ENCODE data around the gene L3MBTL4. TPM values are rescaled to one million over a fixed set of nuclear protein-coding genes. Genes with fewer than 3 reads are reported as not detected.
"Not testable (repeated sequence)": the region's sequence is repeated elsewhere in the genome, so short reads cannot be mapped to it uniquely, and the experiment has no call there.

L3MBTL4 gene
- total RNA-seq, 1 experiment from 2014 or later: not detected

GRCh38 chr18:6389005-6389404 lies 25.7 kb downstream of the L3MBTL4 start:
- ChIA-PET POLR2A (ENCODE audit: unreplicated experiment) (no interaction called here), CTCF (no interaction called here)
- Histone ChIP-seq H4K20me1 (ENCODE audit: insufficient read depth) (no peaks in the 10 kb centered on the region), H3K9me2 (ENCODE audit: insufficient read depth) (no peaks in the 10 kb centered on the region), H3K27me3 (ENCODE audit: insufficient read depth, low read depth) (no peaks in the 10 kb centered on the region), H3F3A (ENCODE audit: insufficient read depth, low read depth) (no peaks in the 10 kb centered on the region), H3K9me3 (ENCODE audit: insufficient read depth, low read depth) (no peaks in the 10 kb centered on the region), H3K27ac (no peak overlapping the region), H3K36me3 (ENCODE audit: low read depth) (no peaks in the 10 kb centered on the region), H3K79me2 (ENCODE audit: low read depth) (no peaks in the 10 kb centered on the region), H2AFZ (no peak overlapping the region), H3K4me2 (no peak overlapping the region), H3K4me1 (replicated peaks; ENCODE audit: insufficient read depth) (no peaks in the 10 kb centered on the region), H3K4me3 (no peak overlapping the region)
- no TSS peak for BruUV-seq (replicated peaks)
- TF ChIP-seq, protein P1, sequence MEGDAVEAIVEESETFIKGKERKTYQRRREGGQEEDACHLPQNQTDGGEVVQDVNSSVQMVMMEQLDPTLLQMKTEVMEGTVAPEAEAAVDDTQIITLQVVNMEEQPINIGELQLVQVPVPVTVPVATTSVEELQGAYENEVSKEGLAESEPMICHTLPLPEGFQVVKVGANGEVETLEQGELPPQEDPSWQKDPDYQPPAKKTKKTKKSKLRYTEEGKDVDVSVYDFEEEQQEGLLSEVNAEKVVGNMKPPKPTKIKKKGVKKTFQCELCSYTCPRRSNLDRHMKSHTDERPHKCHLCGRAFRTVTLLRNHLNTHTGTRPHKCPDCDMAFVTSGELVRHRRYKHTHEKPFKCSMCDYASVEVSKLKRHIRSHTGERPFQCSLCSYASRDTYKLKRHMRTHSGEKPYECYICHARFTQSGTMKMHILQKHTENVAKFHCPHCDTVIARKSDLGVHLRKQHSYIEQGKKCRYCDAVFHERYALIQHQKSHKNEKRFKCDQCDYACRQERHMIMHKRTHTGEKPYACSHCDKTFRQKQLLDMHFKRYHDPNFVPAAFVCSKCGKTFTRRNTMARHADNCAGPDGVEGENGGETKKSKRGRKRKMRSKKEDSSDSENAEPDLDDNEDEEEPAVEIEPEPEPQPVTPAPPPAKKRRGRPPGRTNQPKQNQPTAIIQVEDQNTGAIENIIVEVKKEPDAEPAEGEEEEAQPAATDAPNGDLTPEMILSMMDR (conservative IDR thresholded peaks at IDR 0.05): no peak
- TF ChIP-seq EZH2 (IDR thresholded peaks at IDR 0.05; ENCODE audit: low read depth): no peak
- intact Hi-C loops (cut with micrococcal nuclease; ENCODE audit: unreplicated experiment): no loop called here
- DNase-seq: no peak

- POLR2A ChIA-PET (ENCODE audit: unreplicated experiment): no interaction called here
- Histone ChIP-seq H2AFZ (no peak overlapping the region), H3F3A (ENCODE audit: insufficient read depth, low read depth) (no peaks in the 10 kb centered on the region), H3K79me2 (ENCODE audit: low read depth) (no peaks in the 10 kb centered on the region), H3K9me3 (ENCODE audit: insufficient read depth, low read depth) (no peaks in the 10 kb centered on the region), H3K36me3 (ENCODE audit: low read depth) (no peaks in the 10 kb centered on the region), H3K4me1 (replicated peaks; ENCODE audit: insufficient read depth) (no peaks in the 10 kb centered on the region), H4K20me1 (ENCODE audit: insufficient read depth) (no peaks in the 10 kb centered on the region), H3K27me3 (ENCODE audit: insufficient read depth, low read depth) (no peaks in the 10 kb centered on the region), H3K4me2 (no peak overlapping the region), H3K27ac (no peak overlapping the region), H3K9me2 (ENCODE audit: insufficient read depth) (no peaks in the 10 kb centered on the region), H3K4me3 (no peak overlapping the region)
- intact Hi-C loops (cut with micrococcal nuclease; ENCODE audit: unreplicated experiment): no loop called here
- DNase-seq: no peak
- BruUV-seq (replicated peaks): no TSS peak
- TF ChIP-seq, protein P1 (conservative IDR thresholded peaks at IDR 0.05): no peak
- TF ChIP-seq EZH2 (IDR thresholded peaks at IDR 0.05; ENCODE audit: low read depth): no peak
- CTCF ChIA-PET: no interaction called here
Observed at GRCh38 chr18:6382963-6383362, 31.7 kb downstream of the L3MBTL4 start.

GRCh38 chr18:6377473-6377872 lies 37.2 kb downstream of the L3MBTL4 start:
- H3K4me1 ChIP-seq (replicated peaks; ENCODE audit: insufficient read depth); H3K27ac ChIP-seq; H2AFZ ChIP-seq; H3K9me2 ChIP-seq (ENCODE audit: insufficient read depth); BruUV-seq (replicated peaks); H3K4me3 ChIP-seq; H3K9me3 ChIP-seq (ENCODE audit: insufficient read depth, low read depth); H3K4me2 ChIP-seq; H3F3A ChIP-seq (ENCODE audit: insufficient read depth, low read depth); POLR2A ChIA-PET (ENCODE audit: unreplicated experiment); intact Hi-C loops (cut with micrococcal nuclease; ENCODE audit: unreplicated experiment); H3K79me2 ChIP-seq (ENCODE audit: low read depth); H3K36me3 ChIP-seq (ENCODE audit: low read depth); DNase-seq; H3K27me3 ChIP-seq (ENCODE audit: insufficient read depth, low read depth); CTCF ChIA-PET; H4K20me1 ChIP-seq (ENCODE audit: insufficient read depth): not testable (repeated sequence)

GRCh38 chr18:6376433-6377229 lies 38.1 kb downstream of the L3MBTL4 start:
- Histone ChIP-seq H3K27ac (no peak overlapping the region), H3K27me3 (ENCODE audit: insufficient read depth, low read depth) (peaks cover 4% of the 10 kb centered on the region; the same call in 1 of the 2 replicates), H4K20me1 (ENCODE audit: insufficient read depth) (no peaks in the 10 kb centered on the region), H3K36me3 (ENCODE audit: low read depth) (no peaks in the 10 kb centered on the region), H3K4me2 (no peak overlapping the region), H2AFZ (no peak overlapping the region), H3K9me2 (ENCODE audit: insufficient read depth) (no peaks in the 10 kb centered on the region), H3K4me1 (replicated peaks; ENCODE audit: insufficient read depth) (no peaks in the 10 kb centered on the region), H3K79me2 (ENCODE audit: low read depth) (no peaks in the 10 kb centered on the region), H3F3A (ENCODE audit: insufficient read depth, low read depth) (no peaks in the 10 kb centered on the region), H3K9me3 (ENCODE audit: insufficient read depth, low read depth) (no peaks in the 10 kb centered on the region), H3K4me3 (no peak overlapping the region)
- DNase-seq: no peak
- BruUV-seq (replicated peaks): no TSS peak
- no peak for TF ChIP-seq EZH2 (IDR thresholded peaks at IDR 0.05; ENCODE audit: low read depth)
- ChIA-PET POLR2A (ENCODE audit: unreplicated experiment) (interaction anchor here (0.5 kb wide), 1 partner anchor 435 kb away, joined by 3 read pairs; no protein-coding TSS in a partner anchor), CTCF (no interaction called here)
- intact Hi-C loops (cut with micrococcal nuclease; ENCODE audit: unreplicated experiment): no loop called here
